HepG2 (cell line): ENCODE data around the gene TMUB1. TPM values are rescaled to one million over a fixed set of nuclear protein-coding genes. Genes with fewer than 3 reads are reported as not detected.

ENCODE experiments used
- FOSL1 ChIP-seq: sonication (generic); formaldehyde crosslinking; IDR thresholded peaks from 2 replicates; pipeline ENCODE4 v1.9.0; 2021; ENCODE audit warnings: missing genetic modification reagents, borderline replicate concordance
- IRF9 ChIP-seq: sonication (generic); formaldehyde crosslinking; IDR thresholded peaks from 2 replicates; pipeline ENCODE4 v1.8.0; 2022; ENCODE audit warnings: missing genetic modification reagents, mild to moderate bottlenecking, borderline replicate concordance
- MAFK ChIP-seq, 2 experiments: IDR thresholded peaks in 1 of 2; conservative IDR thresholded peaks in 1 of 2; 2 replicates each; pipeline ENCODE4 v1.6.1; 2011; ENCODE audit warnings: improper control_type of control experiment in 2 of 2, low read length in 2 of 2
- MLLT10 ChIP-seq: sonication (generic); formaldehyde crosslinking; IDR thresholded peaks from 2 replicates; pipeline ENCODE4 v1.4.0; 2020; ENCODE audit warnings: missing genetic modification reagents
- PAWR ChIP-seq: sonication (generic); formaldehyde crosslinking; IDR thresholded peaks from 2 replicates; pipeline ENCODE4 v1.4.0; 2020; ENCODE audit warnings: missing genetic modification reagents, mild to moderate bottlenecking, borderline replicate concordance
- PTBP1 ChIP-seq: fragments of 200-400 bp; formaldehyde crosslinking; IDR thresholded peaks from 2 replicates; pipeline ENCODE4 v1.6.1; 2018; ENCODE audit warnings: low read length, low read depth; ENCODE audit not compliant: poor library complexity, severe bottlenecking
- RERE ChIP-seq: IDR thresholded peaks from 2 replicates; pipeline ENCODE4 v1.6.1; 2016; ENCODE audit warnings: low read depth, missing genetic modification reagents, missing compliant biosample characterization
- SCMH1 ChIP-seq: sonication (generic); formaldehyde crosslinking; IDR thresholded peaks from 2 replicates; pipeline ENCODE4 v1.9.0; 2021; ENCODE audit warnings: missing genetic modification reagents, mild to moderate bottlenecking, borderline replicate concordance
- SP5 ChIP-seq: IDR thresholded peaks from 2 replicates; pipeline ENCODE4 v1.6.1; 2016; ENCODE audit warnings: low read depth, borderline replicate concordance
- SPEN ChIP-seq: sonication (generic); formaldehyde crosslinking; IDR thresholded peaks from 2 replicates; pipeline ENCODE4 v1.5.1; 2020; ENCODE audit warnings: low read depth, mild to moderate bottlenecking, missing genetic modification reagents
- USF2 ChIP-seq, 2 experiments: sonication (generic) in 1 of 2; formaldehyde crosslinking in 1 of 2; IDR thresholded peaks; 2 replicates each; pipeline versions ENCODE4 v1.5.1 to v1.6.1; 2011 to 2020; ENCODE audit warnings: borderline replicate concordance in 1 of 2, low read depth in 1 of 2, low read length in 1 of 2, mild to moderate bottlenecking in 1 of 2, missing genetic modification reagents in 1 of 2, moderate library complexity in 1 of 2
- ZEB1 ChIP-seq: IDR thresholded peaks from 2 replicates; pipeline ENCODE4 v1.6.1; 2012; ENCODE audit warnings: mild to moderate bottlenecking, low read depth, inconsistent platforms; ENCODE audit not compliant: insufficient replicate concordance
- ZFP37 ChIP-seq: sonication (generic); formaldehyde crosslinking; IDR thresholded peaks from 2 replicates; pipeline ENCODE4 v1.4.0; 2020; ENCODE audit warnings: missing genetic modification reagents, borderline replicate concordance
- ZNF12 ChIP-seq: sonication (generic); formaldehyde crosslinking; IDR thresholded peaks from 2 replicates; pipeline ENCODE4 v1.5.0; 2020; ENCODE audit warnings: missing genetic modification reagents
- ZNF33A ChIP-seq: sonication (generic); formaldehyde crosslinking; IDR thresholded peaks from 2 replicates; pipeline ENCODE4 v1.5.1; 2020; ENCODE audit warnings: missing genetic modification reagents, mild to moderate bottlenecking, moderate library complexity, borderline replicate concordance
- ZNF451 ChIP-seq: sonication (generic); formaldehyde crosslinking; IDR thresholded peaks from 2 replicates; pipeline ENCODE4 v1.5.0; 2020; ENCODE audit warnings: mild to moderate bottlenecking, missing genetic modification reagents
- ZNF7 ChIP-seq: IDR thresholded peaks from 2 replicates; pipeline ENCODE4 v1.6.1; 2016; ENCODE audit warnings: missing biosample characterization, missing genetic modification reagents
- ZNF879 ChIP-seq: sonication (generic); formaldehyde crosslinking; IDR thresholded peaks from 2 replicates; pipeline ENCODE4 v1.8.1; 2023; ENCODE audit warnings: missing genetic modification reagents
- ZSCAN20 ChIP-seq: sonication (generic); formaldehyde crosslinking; IDR thresholded peaks from 2 replicates; pipeline ENCODE4 v1.4.0; 2020; ENCODE audit warnings: missing genetic modification reagents, mild to moderate bottlenecking, borderline replicate concordance
- ZSCAN22 ChIP-seq: sonication (generic); formaldehyde crosslinking; IDR thresholded peaks from 2 replicates; pipeline ENCODE4 v1.4.0; 2020; ENCODE audit warnings: mild to moderate bottlenecking, missing genetic modification reagents
- polyA plus RNA-seq, 8 experiments: library from polyadenylated mRNA; depleted of rRNA in 3 of 8; stranded (reverse) in 7 of 8; unstranded in 1 of 8; fragments of >200 nt; fragmentation: Illumina TruSeq in 4 of 8; extraction: Trizol in 4 of 8; gene quantifications; 2 replicates each; pipeline versions ENCODE4 v1.2.1 to v1.2.3, GENCODE V29; 2011 to 2016; ENCODE audit warnings: low read depth in 4 of 8, missing spikeins in 1 of 8, mixed read lengths in 1 of 8; ENCODE audit not compliant: insufficient read depth in 1 of 8
- total RNA-seq, 5 experiments: library from RNA; depleted of rRNA; stranded (reverse); fragments of >200 nt; fragmentation: Illumina TruSeq; extraction: Trizol; gene quantifications; 2 replicates each; pipeline ENCODE4 v1.2.3, GENCODE V29; 2016; ENCODE audit warnings: low read depth in 1 of 5

Gene TMUB1
- total and polyA plus RNA-seq, 2 of the 13 experiments (the other 11 are each of a cell fraction or from before 2014, with no cell fraction given), result 44.8 to 51.6 TPM

GRCh38 chr7:151057989-151058780 lies 25.1 kb downstream of the TMUB1 start (continued):
- TF ChIP-seq FOSL1 (CRISPR knock-in tag) (no peak), MAFK (conservative IDR thresholded peaks at IDR 0.05 in 1 of 2, IDR thresholded peaks at IDR 0.05 in 1 of 2; ENCODE audit: low read length in 2 of 2) (no peak), SP5 (CRISPR knock-in tag) (peak; percentile 78), ZEB1 (no peak), ZNF33A (CRISPR knock-in tag) (no peak), PTBP1 (no peak), SPEN (CRISPR knock-in tag) (0 out of 2 replicates have a peak, but pooled peaks have one; percentile 49), ZFP37 (CRISPR knock-in tag) (no peak), ZSCAN22 (CRISPR knock-in tag) (no peak), ZNF12 (CRISPR knock-in tag) (no peak), PAWR (CRISPR knock-in tag) (no peak), ZSCAN20 (peak; percentile 45; the same call in 1 of the 2 replicates), MLLT10 (CRISPR knock-in tag) (no peak), ZNF7 (CRISPR knock-in tag) (no peak), IRF9 (no peak), ZNF879 (CRISPR knock-in tag) (no peak), ZNF451 (CRISPR knock-in tag) (no peak; the same call in 1 of the 2 replicates), RERE (no peak), SCMH1 (CRISPR knock-in tag) (no peak), USF2 (IDR thresholded peaks at IDR 0.05; ENCODE audit: low read depth, low read length) (no peak), USF2 (CRISPR knock-in tag; IDR thresholded peaks at IDR 0.05; ENCODE audit: borderline replicate concordance) (peak; percentile 66; the same call in 1 of the 2 replicates)
